OCI-M2 (cell line): ENCODE data around the gene UTRN.

Experiments used
- DNase-seq: peaks from one replicate; lab custom pipeline; 2025; ENCODE audit not compliant: unreplicated experiment; lab: John Stamatoyannopoulos, UW

UTRN gene

GRCh38 chr6:144284783-144285547 is at the start of gene UTRN:
Gene UTRN (plus strand): TSS chr6:144285335. CDS start chr6:144291829, 6,494 bp downstream.
- no peak for DNase-seq

- DNase-seq, result no peak
These were observed 40.4 kb upstream of the UTRN start for GRCh38 chr6:144244688-144245087.

- no peak for DNase-seq
These were observed 38.1 kb upstream of the UTRN start for GRCh38 chr6:144246988-144247387.

- no peak for DNase-seq
These were observed 37.1 kb upstream of the UTRN start for GRCh38 chr6:144248003-144248402.

GRCh38 chr6:144248476-144249301 is 36.4 kb upstream of the UTRN start:
- DNase-seq, result no peak

- no peak for DNase-seq
These were observed 34.9 kb upstream of the UTRN start for GRCh38 chr6:144250276-144250675.

- DNase-seq, result no peak
These were observed 32.9 kb upstream of the UTRN start for GRCh38 chr6:144252259-144252658.

GRCh38 chr6:144259986-144260385 is 25.1 kb upstream of the UTRN start:
- DNase-seq, result no peak

- no peak for DNase-seq
These were observed 22.4 kb upstream of the UTRN start for GRCh38 chr6:144262470-144263369.

- no peak for DNase-seq
These were observed 21.3 kb upstream of the UTRN start for GRCh38 chr6:144263786-144264185.

- DNase-seq, result no peak
These were observed 20.7 kb upstream of the UTRN start for GRCh38 chr6:144264270-144265060.

- DNase-seq, result no peak
These were observed 20.1 kb upstream of the UTRN start for GRCh38 chr6:144265061-144265357.

GRCh38 chr6:144265390-144265789 is 19.7 kb upstream of the UTRN start:
- no peak for DNase-seq

GRCh38 chr6:144266091-144266649 is 19.0 kb upstream of the UTRN start:
- no peak for DNase-seq

GRCh38 chr6:144268794-144269349 is 16.3 kb upstream of the UTRN start:
- no peak for DNase-seq

- DNase-seq, result no peak
These were observed 8.0 kb upstream of the UTRN start for GRCh38 chr6:144277174-144277573.

GRCh38 chr6:144277605-144278227 is 7.4 kb upstream of the UTRN start:
- DNase-seq, result no peak

GRCh38 chr6:144278659-144279314 is 6.3 kb upstream of the UTRN start:
- DNase-seq, result no peak
